Nephron (organoid): ENCODE data around the gene TMEM271.

Experiments used
- H3K27ac Mint-ChIP-seq, 3 experiments: 2 replicates each; pipeline ENCODE4 v1.8.0; 2020; ENCODE audit warnings: mixed read lengths in 3 of 3, mild to moderate bottlenecking in 2 of 3, moderate library complexity in 1 of 3
- H3K27me3 Mint-ChIP-seq: 2 replicates; pipeline ENCODE4 v1.8.0; 2021; ENCODE audit warnings: low read depth, mild to moderate bottlenecking, moderate library complexity, mixed read lengths
- H3K36me3 Mint-ChIP-seq: 2 replicates; pipeline ENCODE4 v1.8.0; 2020; ENCODE audit warnings: low read depth, mixed read lengths
- H3K4me1 Mint-ChIP-seq: 2 replicates; pipeline ENCODE4 v1.8.0; 2020; ENCODE audit warnings: mixed read lengths
- H3K4me3 Mint-ChIP-seq, 3 experiments: 2 replicates each; pipeline ENCODE4 v1.8.0; 2020; ENCODE audit warnings: mild to moderate bottlenecking in 3 of 3, mixed read lengths in 3 of 3, moderate library complexity in 2 of 3
- H3K9me3 Mint-ChIP-seq: 2 replicates; pipeline ENCODE4 v1.8.0; 2020; ENCODE audit warnings: mixed read lengths
- TF ChIP-seq, protein P1 (sequence below), 3 experiments: fragments of 200-600 bp; sonication (generic); IDR thresholded peaks; one replicate each; pipeline ENCODE4 v1.5.0; 2021; ENCODE audit warnings: antibody characterized with exemption in 3 of 3; ENCODE audit not compliant: unreplicated experiment in 3 of 3

TMEM271 gene

DNA sequence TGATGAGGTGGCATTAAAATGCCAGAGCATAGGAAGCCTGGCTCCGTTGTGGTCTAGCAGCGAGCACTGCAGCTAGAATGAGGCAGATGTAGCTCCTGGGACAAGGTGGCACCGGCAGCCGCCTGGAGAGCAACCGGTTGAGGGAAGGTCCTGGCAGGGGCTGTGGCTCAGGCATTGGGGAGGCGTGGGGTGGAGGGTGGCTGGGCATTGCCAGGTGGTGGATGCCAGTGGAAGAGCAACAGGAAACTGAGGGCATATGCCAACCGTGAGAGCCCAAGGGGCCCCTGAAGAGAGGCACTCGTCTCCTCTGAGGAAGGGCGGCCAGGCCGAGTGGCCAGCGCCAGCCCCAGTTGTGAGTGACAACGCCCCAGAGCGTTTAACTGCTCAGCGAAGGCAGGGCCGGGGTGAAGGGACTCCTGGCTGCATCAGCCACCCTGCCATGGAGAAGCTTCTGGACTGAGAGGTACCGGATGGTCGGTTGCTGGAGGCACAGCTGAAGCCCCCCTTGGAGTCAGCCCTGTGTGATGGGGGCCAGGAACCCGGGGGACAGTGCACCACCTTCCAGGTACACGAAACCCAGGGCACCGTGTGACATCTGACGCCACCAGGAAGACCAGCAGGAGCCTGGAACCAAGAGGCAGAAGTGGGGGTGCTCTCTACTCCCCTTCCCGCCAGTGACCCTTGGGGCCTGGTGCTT is 36.1 kb upstream of the TMEM271 start:
- Mint-ChIP-seq H3K4me3 (no peak overlapping the region), H3K27me3 (peaks cover 30% of the 10 kb centered on the region), H3K36me3 (no peaks in the 10 kb centered on the region), H3K9me3 (no peaks in the 10 kb centered on the region), H3K27ac (no peak overlapping the region), H3K4me1 (peaks cover 15% of the 10 kb centered on the region)
- TF ChIP-seq, protein P1, sequence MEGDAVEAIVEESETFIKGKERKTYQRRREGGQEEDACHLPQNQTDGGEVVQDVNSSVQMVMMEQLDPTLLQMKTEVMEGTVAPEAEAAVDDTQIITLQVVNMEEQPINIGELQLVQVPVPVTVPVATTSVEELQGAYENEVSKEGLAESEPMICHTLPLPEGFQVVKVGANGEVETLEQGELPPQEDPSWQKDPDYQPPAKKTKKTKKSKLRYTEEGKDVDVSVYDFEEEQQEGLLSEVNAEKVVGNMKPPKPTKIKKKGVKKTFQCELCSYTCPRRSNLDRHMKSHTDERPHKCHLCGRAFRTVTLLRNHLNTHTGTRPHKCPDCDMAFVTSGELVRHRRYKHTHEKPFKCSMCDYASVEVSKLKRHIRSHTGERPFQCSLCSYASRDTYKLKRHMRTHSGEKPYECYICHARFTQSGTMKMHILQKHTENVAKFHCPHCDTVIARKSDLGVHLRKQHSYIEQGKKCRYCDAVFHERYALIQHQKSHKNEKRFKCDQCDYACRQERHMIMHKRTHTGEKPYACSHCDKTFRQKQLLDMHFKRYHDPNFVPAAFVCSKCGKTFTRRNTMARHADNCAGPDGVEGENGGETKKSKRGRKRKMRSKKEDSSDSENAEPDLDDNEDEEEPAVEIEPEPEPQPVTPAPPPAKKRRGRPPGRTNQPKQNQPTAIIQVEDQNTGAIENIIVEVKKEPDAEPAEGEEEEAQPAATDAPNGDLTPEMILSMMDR (IDR thresholded peaks at IDR 0.05; ENCODE audit: unreplicated experiment in 3 of 3), result no peak

DNA sequence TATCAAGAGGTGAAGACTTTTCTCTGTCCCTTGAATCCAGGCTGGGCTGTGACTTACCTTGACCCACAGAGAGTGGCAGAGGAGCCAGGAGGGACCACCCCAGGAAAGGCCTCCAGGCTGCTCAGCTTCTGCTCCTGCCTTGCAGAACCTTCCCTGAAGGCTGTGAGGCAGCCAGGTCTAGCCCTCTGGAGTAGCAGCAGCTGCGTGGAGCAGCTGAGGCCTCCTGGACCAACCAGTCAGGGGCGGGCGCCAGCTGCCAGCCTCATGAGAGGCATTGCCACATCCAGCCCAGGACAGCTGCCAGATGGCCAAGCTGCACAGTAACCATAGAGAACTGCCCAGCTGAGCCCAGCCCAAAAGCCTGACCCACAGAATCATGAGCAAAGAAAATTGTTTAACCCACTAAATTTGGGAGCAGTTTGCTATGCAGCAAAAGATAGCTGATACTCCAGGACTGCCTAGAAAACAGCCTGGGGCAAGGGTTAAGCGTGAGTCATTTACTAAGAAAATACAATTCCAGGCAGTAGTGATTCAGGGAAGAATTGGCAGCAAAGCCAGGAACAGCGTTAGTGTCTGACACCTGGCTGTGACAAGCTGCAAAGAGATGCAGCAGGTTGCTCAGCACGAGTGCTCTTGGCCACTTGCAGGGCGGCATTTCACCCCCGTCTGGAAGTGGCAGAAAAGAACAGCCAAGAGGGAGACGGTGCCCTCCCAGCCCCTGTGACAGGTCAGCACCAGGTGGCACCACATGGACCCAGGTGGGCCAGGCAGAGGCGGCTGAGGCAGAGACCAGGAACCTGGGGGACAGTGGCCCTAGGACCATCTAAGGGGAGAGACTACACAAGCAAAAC is 34.5 kb upstream of the TMEM271 start:
- TF ChIP-seq, protein P1 (IDR thresholded peaks at IDR 0.05; ENCODE audit: unreplicated experiment in 3 of 3), result no peak
- H3K27ac Mint-ChIP-seq, result no peak overlapping the region
- H3K4me3 Mint-ChIP-seq, result no peak overlapping the region
- no peaks in the 10 kb centered on the region for H3K36me3 Mint-ChIP-seq
- H3K4me1 Mint-ChIP-seq, result peaks cover 15% of the 10 kb centered on the region
- no peaks in the 10 kb centered on the region for H3K9me3 Mint-ChIP-seq
- peaks cover 32% of the 10 kb centered on the region for H3K27me3 Mint-ChIP-seq

GRCh38 chr4:609400-610050 is 33.4 kb upstream of the TMEM271 start:
- Mint-ChIP-seq H3K9me3 (no peaks in the 10 kb centered on the region), H3K4me1 (peaks cover 15% of the 10 kb centered on the region), H3K36me3 (no peaks in the 10 kb centered on the region), H3K27ac (no peak overlapping the region), H3K4me3 (no peak overlapping the region), H3K27me3 (peaks cover 31% of the 10 kb centered on the region)
- TF ChIP-seq, protein P1 (IDR thresholded peaks at IDR 0.05; ENCODE audit: unreplicated experiment in 3 of 3), result no peak

DNA sequence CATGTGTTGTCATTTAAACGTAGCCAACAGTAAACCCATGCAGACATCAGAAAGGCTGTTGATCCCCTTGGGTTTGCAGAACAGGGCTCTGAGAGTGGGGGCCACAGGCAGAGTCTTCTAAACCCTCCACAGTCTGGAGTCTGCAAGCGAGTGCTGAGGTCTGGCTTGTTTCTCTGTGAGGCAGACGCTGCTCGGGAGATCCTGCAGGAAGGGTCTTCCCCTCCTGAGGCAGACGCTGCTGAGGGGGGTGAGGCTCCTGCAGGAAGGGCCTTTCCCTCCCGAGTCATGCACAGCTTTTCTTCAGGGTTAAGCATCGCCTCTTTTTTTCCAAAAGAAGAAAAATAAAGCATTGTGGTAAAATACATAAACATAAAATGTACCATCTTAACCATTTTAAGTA is 32.1 kb upstream of the TMEM271 start:
- Mint-ChIP-seq H3K36me3 (no peaks in the 10 kb centered on the region), H3K4me1 (peaks cover 15% of the 10 kb centered on the region), H3K9me3 (no peaks in the 10 kb centered on the region), H3K27me3 (peaks cover 29% of the 10 kb centered on the region), H3K4me3 (no peak overlapping the region), H3K27ac (no peak overlapping the region)
- TF ChIP-seq, protein P1 (IDR thresholded peaks at IDR 0.05; ENCODE audit: unreplicated experiment in 3 of 3), result no peak

DNA sequence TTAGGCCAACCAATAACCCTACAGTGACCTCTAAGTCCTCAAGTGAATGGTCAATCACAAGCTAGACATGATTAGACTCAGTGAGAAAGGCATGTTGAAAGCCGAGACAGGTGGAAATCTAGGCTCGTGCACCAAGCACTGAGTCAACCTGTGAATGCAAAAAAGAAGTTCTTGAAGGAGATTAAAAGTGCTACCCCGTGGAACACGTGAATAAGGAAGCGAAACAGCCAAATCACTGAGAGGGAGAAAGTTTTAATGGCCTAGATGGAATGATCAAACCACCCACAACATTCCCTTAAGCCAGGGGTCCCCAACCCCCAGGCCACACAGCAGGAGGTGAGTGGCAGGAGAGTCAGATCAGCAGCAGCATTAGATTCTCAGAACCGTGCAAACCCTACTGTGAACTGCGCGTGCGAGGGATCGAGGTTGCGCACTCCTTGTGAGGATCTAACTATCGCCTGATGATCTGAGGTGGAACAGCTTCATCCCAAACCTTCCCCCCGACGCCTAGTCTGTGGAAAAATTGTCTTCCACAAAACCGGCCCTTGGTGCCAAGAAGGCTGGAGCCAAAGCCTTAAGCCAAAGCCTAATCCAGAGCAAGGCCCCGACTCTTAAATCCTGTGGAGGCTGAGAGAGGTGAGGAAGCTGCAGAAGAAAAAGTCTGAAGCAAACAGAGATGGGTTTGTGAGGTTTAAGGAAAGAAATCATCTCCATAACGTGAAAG is 29.8 kb upstream of the TMEM271 start:
- no peak overlapping the region for H3K27ac Mint-ChIP-seq
- no peaks in the 10 kb centered on the region for H3K9me3 Mint-ChIP-seq
- H3K27me3 Mint-ChIP-seq, result peaks cover 38% of the 10 kb centered on the region
- H3K4me1 Mint-ChIP-seq, result peaks cover 14% of the 10 kb centered on the region
- H3K36me3 Mint-ChIP-seq, result no peaks in the 10 kb centered on the region
- no peak overlapping the region for H3K4me3 Mint-ChIP-seq
- TF ChIP-seq, protein P1 (IDR thresholded peaks at IDR 0.05; ENCODE audit: unreplicated experiment in 3 of 3), result no peak
